ENCODE results near the gene LGR4.

- TF ChIP-seq EZH2 (IDR thresholded peaks at IDR 0.05; ENCODE audit: insufficient read depth, poor library complexity, severe bottlenecking) (no peak), EZH2phosphoT487 (IDR thresholded peaks at IDR 0.05; ENCODE audit: insufficient read depth, low read depth) (no peak)
Measured at GRCh38 chr11:27381238-27381666, 91.3 kb downstream of the LGR4 start.
